ENCODE results near the gene PIEZO2.

DNA sequence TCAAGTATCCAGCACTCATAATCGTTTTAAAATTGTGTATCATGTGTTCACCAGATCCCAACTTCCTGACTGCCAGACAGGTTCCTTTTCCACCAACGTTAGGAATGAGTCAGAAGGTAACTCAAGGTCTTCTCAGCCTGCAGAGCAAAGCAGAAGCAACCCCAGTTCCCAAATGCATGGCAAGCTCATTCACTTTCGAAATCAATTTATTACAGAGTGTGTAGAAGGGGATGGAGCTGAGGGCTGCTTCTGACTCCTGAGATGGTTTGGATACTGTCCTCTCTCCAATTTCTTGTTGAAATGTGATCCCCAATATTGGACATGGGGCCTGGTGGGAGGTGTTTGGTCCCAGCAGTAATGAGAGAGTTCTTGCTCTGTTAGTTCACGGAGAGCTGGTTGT, 114.5 kb downstream of the PIEZO2 start:
- no peak for TF ChIP-seq CTCF (IDR thresholded peaks at IDR 0.05)
- no peak for TF ChIP-seq EZH2 (IDR thresholded peaks at IDR 0.05; ENCODE audit: borderline replicate concordance, insufficient read depth, low read depth, low read length, poor library complexity, severe bottlenecking)

Data from B cell (primary cell).